H1 (cell line): Measurements from ENCODE around the gene TTC28. TPM values are rescaled to one million over a fixed set of nuclear protein-coding genes. Genes with fewer than 3 reads are reported as not detected.

Experiments used
- GABPA ChIP-seq: IDR thresholded peaks from 2 replicates; pipeline ENCODE4 v1.6.1; 2011; ENCODE audit warnings: mild to moderate bottlenecking, low read length, moderate library complexity, borderline replicate concordance; ENCODE audit not compliant: insufficient read depth
- polyA plus RNA-seq, 7 experiments: library from polyadenylated mRNA; depleted of rRNA in 3 of 7; stranded (reverse) in 5 of 7; unstranded in 2 of 7; fragments of >200 nt in 5 of 7; fragments of 200-250 nt in 2 of 7; gene quantifications; 1 replicate in 5 of 7; 2 replicates in 1 of 7; 4 replicates in 1 of 7; pipeline versions ENCODE4 v1.2.1 to v1.2.3, GENCODE V29; 2011 to 2013; ENCODE audit warnings: missing spikeins in 2 of 7, mixed read lengths in 2 of 7
- total RNA-seq: library from RNA; stranded (reverse); fragmentation: NEBNext Ultra II Directional; extraction: Animal tissue kit (Norgen Biotek cat#: 25700); gene quantifications from 2 replicates; pipeline ENCODE4 v1.2.1, GENCODE V29; 2021

The TTC28 gene
- total and polyA plus RNA-seq, 2 of the 8 experiments (the other 6 are each of a cell fraction or from before 2014, with no cell fraction given): 2.6 to 12.6 TPM

GRCh38 chr22:28268171-28268570, 411.5 kb downstream of the TTC28 start (continued):
- TF ChIP-seq GABPA: no peak
